ENCODE data around the gene KDSR.

Gene KDSR, protein sequence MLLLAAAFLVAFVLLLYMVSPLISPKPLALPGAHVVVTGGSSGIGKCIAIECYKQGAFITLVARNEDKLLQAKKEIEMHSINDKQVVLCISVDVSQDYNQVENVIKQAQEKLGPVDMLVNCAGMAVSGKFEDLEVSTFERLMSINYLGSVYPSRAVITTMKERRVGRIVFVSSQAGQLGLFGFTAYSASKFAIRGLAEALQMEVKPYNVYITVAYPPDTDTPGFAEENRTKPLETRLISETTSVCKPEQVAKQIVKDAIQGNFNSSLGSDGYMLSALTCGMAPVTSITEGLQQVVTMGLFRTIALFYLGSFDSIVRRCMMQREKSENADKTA

GRCh38 chr18:63367053-63367953 is at the start of gene KDSR:
KDSR (minus strand) TSS chr18:63367206; CDS start chr18:63367118, 88 bp downstream.
- peak; percentile 96 to 97 for DNase-seq

GRCh38 chr18:63412953-63413352 is 45.9 kb upstream of the KDSR start:
- no peak for DNase-seq

DNA sequence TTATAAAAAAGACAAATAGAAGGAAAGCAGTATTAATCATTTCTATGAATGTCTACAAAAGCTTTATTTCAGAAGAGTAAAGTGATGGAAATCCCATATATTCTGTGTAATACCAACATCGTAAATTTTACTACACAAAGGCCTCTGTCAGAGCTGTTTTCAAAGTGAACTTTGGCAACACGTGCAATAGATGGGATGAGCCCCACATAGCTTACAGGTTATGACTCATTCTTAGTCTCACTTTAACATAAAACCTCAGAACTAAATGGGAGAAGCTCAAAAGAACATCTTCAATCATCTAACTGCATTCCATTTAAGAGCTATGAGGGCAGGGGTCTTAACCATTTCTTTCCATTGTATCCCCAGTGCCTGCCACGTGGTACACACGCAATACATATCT is 43.8 kb upstream of the KDSR start:
- no peak for DNase-seq

- DNase-seq = no peak
These were observed 42.3 kb upstream of the KDSR start for GRCh38 chr18:63409301-63409700.

- DNase-seq = no peak
These were observed 40.7 kb upstream of the KDSR start for GRCh38 chr18:63407734-63408133.

DNA sequence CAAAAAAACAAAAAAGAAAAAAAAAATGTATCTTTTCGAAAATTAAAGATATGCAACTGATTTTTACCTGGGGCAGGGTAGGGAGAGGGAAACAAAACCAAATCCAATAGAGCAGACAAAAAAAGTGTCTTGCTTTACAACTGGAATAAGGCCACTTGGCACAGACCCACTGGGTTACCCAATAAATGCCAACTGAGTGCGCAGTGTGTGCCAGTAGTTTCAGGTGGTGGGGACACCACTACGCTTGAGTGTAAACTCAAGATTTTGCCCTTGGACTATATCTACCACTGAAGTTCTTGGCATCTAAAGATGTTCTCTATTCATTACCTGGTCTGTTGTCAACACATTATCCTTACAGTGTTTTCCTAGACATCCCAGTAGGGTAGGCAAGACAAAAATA is 39.0 kb upstream of the KDSR start:
- no peak for DNase-seq

- DNase-seq = no peak
These were observed 35.5 kb upstream of the KDSR start for GRCh38 chr18:63402246-63403162.

- DNase-seq = no peak
These were observed 32.3 kb upstream of the KDSR start for GRCh38 chr18:63399300-63399699.

DNA sequence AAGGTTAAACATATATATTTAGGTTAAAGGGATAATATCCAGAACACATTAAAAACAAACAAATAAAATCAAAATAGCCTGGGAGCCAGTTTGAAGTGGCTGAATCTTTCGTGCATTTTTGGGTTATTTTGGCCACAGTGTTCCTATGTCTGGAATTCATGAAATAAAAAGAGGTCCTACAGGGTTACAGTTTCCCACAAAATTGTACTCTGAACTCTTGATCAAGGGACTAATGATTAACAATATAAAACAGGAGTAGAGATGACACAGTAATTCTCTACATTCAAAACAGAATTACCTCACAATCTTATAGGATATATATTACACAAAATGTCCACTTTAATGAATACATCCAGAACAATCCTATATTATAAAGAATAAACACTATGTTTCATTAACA is 30.3 kb upstream of the KDSR start:
- DNase-seq = no peak

GRCh38 chr18:63395503-63395902 is 28.5 kb upstream of the KDSR start:
- DNase-seq = no peak

DNA sequence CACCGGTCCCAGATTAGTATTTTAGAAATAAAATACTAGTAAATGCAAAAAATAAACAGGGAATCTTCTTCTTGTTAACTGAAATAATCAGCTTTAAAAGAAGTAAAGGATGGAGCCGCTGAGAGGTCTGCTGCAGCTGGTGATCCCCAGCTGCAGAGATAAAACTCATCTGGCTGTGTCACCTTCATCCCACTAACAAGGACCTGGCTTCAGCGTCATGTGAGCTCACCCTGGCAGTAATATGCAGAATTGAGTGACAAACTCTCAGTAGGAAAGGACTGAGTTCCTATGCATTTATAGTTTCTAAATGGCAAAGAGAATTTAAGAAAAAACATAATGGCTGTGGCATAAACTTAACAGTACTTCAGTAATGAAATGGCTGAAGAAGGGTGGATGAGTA is 27.9 kb upstream of the KDSR start:
- no peak for DNase-seq

DNA sequence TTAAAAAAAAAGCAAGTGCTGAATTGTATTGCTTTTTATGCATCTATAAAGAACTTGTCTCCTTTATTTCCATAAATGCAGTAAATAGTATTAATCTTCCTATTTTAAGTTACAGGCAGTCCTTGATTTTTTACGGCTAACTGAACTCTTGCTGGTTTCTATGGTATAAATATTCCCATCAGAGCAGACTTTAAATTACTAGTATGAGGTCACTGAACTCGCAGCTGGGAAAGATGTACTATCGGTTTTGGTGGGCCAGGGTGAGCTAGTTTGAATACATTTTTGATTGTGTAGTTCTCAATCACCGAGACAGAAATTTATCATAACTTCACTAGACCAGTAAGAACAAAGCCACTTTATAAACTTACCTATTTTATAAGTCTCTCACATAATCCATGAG is 20.9 kb upstream of the KDSR start:
- no peak for DNase-seq

- no peak for DNase-seq
These were observed 15.8 kb upstream of the KDSR start for GRCh38 chr18:63382843-63383242.

- DNase-seq = no peak
These were observed 12.6 kb upstream of the KDSR start for GRCh38 chr18:63379639-63379962.

GRCh38 chr18:63378919-63379638 is 12.1 kb upstream of the KDSR start:
- DNase-seq = no peak

DNA sequence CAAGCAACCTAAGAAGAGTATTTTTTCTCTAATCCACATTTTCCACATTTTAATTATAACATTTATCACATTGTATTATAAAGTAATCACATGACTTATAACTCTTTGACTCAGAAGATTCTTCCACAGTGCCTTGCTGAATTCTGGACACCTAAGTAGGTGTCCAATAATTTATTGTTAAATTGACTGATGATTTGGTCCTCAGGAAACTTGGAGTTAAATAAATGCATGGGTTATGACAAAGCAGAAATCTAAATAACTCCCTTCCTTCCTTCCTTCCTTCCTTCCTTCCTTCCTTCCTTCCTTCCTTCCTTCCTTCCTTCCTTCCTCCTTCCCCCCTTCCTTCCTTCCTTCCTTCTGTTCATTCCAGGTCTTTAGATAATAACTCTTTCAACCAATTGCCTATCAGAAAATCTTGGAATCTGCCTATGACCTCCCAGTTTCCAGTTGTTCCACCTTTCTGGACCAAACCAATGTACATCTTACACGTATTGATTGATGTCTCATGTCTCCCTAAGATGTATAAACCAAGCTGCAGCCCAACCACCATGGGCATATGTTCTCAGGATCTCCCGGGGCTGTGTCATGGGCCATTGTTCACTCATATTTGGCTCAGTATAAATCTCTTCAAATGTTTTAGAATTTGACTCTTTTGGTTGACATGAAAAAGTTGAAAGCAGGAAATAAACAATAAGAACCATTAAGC is 10.4 kb upstream of the KDSR start:
- no peak for DNase-seq

- DNase-seq = no peak
These were observed 9.5 kb upstream of the KDSR start for GRCh38 chr18:63376538-63376937.

DNA sequence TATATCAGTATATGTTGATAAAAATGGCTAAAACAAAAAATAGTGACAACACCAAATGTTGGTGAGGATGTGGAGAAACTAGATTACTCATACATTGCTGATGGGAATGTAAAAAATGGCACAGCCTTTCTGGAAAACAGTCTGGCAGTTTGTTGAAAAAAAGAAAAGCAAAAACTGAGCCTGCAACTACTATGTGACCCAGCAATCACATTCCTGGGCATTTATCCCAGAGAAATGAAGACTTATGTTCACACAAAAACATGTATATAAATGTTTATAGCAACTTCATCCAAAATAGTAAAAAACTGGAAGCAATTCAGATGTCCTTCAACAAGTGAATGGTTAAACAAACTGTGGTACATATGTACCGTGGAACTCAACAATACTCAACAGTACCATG is 7.5 kb upstream of the KDSR start:
- no peak for DNase-seq

- no peak for DNase-seq
These were observed 6.2 kb upstream of the KDSR start for GRCh38 chr18:63373161-63373560.

- DNase-seq = no peak
These were observed 1.6 kb upstream of the KDSR start for GRCh38 chr18:63368611-63369010.

- DNase-seq = peak; percentile 37 to 57
These were observed 573 bp downstream of the KDSR start for GRCh38 chr18:63366213-63367052.
